Stomach (tissue), 4 donors: ENCODE measurements around the gene CLIC1.

Experiments
- CTCF ChIP-seq, 7 experiments: fragments of 450-650 bp in 4 of 7; fragments of 200-600 bp in 3 of 7; sonication (generic) in 3 of 7; IDR thresholded peaks; one replicate each; pipeline ENCODE4 v1.5.1; 2016 to 2019; ENCODE audit warnings: antibody characterized with exemption in 7 of 7, control low read depth in 2 of 7, mild to moderate bottlenecking in 1 of 7
- POLR2AphosphoS5 ChIP-seq, 3 donors: sonication (generic); formaldehyde crosslinking; IDR thresholded peaks; one replicate each; pipeline ENCODE4 v1.6.1; 2016; ENCODE audit warnings: antibody characterized with exemption in 3 of 3

GRCh38 chr6:31702819-31703716, 33.3 kb downstream of the CLIC1 start, which contains the start of gene ABHD16A:
- TF ChIP-seq CTCF (IDR thresholded peaks at IDR 0.05): peak in 2 of 7 experiments; percentile 11 to 24
- peak; percentile 96 to 98 (median 98) for TF ChIP-seq POLR2AphosphoS5 (IDR thresholded peaks at IDR 0.05)
